ENCODE data around the gene OGN. TPM values are rescaled to one million over a fixed set of nuclear protein-coding genes. Genes with fewer than 3 reads are reported as not detected.

Gene OGN
- total RNA-seq, 1 donor from 2014 or later: 153 TPM

- H3K4me1 ChIP-seq (ENCODE audit: control insufficient read depth in 3 of 3, insufficient read depth in 3 of 3, low read length in 3 of 3): no peaks in the 10 kb centered on the region
- no peak overlapping the region for H3K4me3 ChIP-seq (ENCODE audit: low read length in 3 of 3)
- H3K36me3 ChIP-seq (ENCODE audit: control insufficient read depth in 3 of 3, insufficient read depth in 3 of 3, low read length in 3 of 3): no peaks in the 10 kb centered on the region
- no peak overlapping the region for H3K27ac ChIP-seq (ENCODE audit: low read depth, low read length)
- H3K27me3 ChIP-seq (ENCODE audit: control insufficient read depth in 3 of 3, insufficient read depth in 3 of 3, low read length in 3 of 3): no peaks in the 10 kb centered on the region
- no peaks in the 10 kb centered on the region for H3K9me3 ChIP-seq (ENCODE audit: control insufficient read depth in 3 of 3, low read length in 3 of 3)
- no peak overlapping the region for H3K9ac ChIP-seq (ENCODE audit: low read depth in 1 of 3, low read length in 3 of 3)
Observed at GRCh38 chr9:92385001-92385400, 19.4 kb downstream of the OGN start.

GRCh38 chr9:92384375-92384774, 20.0 kb downstream of the OGN start:
- Histone ChIP-seq H3K36me3 (ENCODE audit: control insufficient read depth in 3 of 3, insufficient read depth in 3 of 3, low read length in 3 of 3) (no peaks in the 10 kb centered on the region), H3K4me1 (ENCODE audit: control insufficient read depth in 3 of 3, insufficient read depth in 3 of 3, low read length in 3 of 3) (no peaks in the 10 kb centered on the region), H3K9me3 (ENCODE audit: control insufficient read depth in 3 of 3, low read length in 3 of 3) (no peaks in the 10 kb centered on the region), H3K27ac (ENCODE audit: low read depth, low read length) (no peak overlapping the region), H3K27me3 (ENCODE audit: control insufficient read depth in 3 of 3, insufficient read depth in 3 of 3, low read length in 3 of 3) (no peaks in the 10 kb centered on the region), H3K4me3 (ENCODE audit: low read length in 3 of 3) (no peak overlapping the region), H3K9ac (ENCODE audit: low read depth in 1 of 3, low read length in 3 of 3) (no peak overlapping the region)

- no peak overlapping the region for H3K9ac ChIP-seq (ENCODE audit: low read depth in 1 of 3, low read length in 3 of 3)
- H3K27ac ChIP-seq (ENCODE audit: low read depth, low read length): no peak overlapping the region
- H3K4me3 ChIP-seq (ENCODE audit: low read length in 3 of 3): no peak overlapping the region
Observed at GRCh38 chr9:92381775-92382174, 22.6 kb downstream of the OGN start.

DNA sequence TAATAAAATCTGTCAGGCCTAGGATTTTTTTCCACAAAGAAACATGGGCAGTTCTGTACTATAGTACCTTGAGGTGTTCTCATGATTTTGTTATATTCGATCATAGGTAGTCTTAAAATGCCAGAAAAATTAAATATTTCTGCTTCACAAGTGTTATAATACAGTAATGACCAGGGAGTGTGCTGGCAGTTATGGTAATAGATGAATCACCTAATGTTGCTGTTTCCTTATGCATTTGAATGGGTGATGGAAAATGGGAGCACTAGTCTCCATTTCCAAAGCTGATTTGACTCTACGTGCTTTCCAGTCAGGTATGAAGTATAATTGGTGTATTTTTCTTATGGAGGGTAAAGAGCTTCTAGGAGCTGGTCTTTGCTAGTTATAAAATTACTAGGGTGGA, 23.8 kb downstream of the OGN start:
- Histone ChIP-seq H3K27me3 (ENCODE audit: control insufficient read depth in 3 of 3, insufficient read depth in 3 of 3, low read length in 3 of 3) (no peaks in the 10 kb centered on the region), H3K4me1 (ENCODE audit: control insufficient read depth in 3 of 3, insufficient read depth in 3 of 3, low read length in 3 of 3) (no peaks in the 10 kb centered on the region), H3K9ac (ENCODE audit: low read depth in 1 of 3, low read length in 3 of 3) (no peak overlapping the region), H3K4me3 (ENCODE audit: low read length in 3 of 3) (no peak overlapping the region), H3K27ac (ENCODE audit: low read depth, low read length) (no peak overlapping the region), H3K36me3 (ENCODE audit: control insufficient read depth in 3 of 3, insufficient read depth in 3 of 3, low read length in 3 of 3) (no peaks in the 10 kb centered on the region), H3K9me3 (ENCODE audit: control insufficient read depth in 3 of 3, low read length in 3 of 3) (no peaks in the 10 kb centered on the region)

More at GRCh38 chr9:92381775-92382174, 22.6 kb downstream of the OGN start:
- Histone ChIP-seq H3K4me1 (ENCODE audit: control insufficient read depth in 3 of 3, insufficient read depth in 3 of 3, low read length in 3 of 3) (no peaks in the 10 kb centered on the region), H3K36me3 (ENCODE audit: control insufficient read depth in 3 of 3, insufficient read depth in 3 of 3, low read length in 3 of 3) (no peaks in the 10 kb centered on the region), H3K27me3 (ENCODE audit: control insufficient read depth in 3 of 3, insufficient read depth in 3 of 3, low read length in 3 of 3) (no peaks in the 10 kb centered on the region), H3K9me3 (ENCODE audit: control insufficient read depth in 3 of 3, low read length in 3 of 3) (no peaks in the 10 kb centered on the region)

GRCh38 chr9:92378865-92379560, 25.4 kb downstream of the OGN start:
- H3K27me3 ChIP-seq (ENCODE audit: control insufficient read depth in 3 of 3, insufficient read depth in 3 of 3, low read length in 3 of 3): no peaks in the 10 kb centered on the region
- H3K27ac ChIP-seq (ENCODE audit: low read depth, low read length): no peak overlapping the region
- H3K4me1 ChIP-seq (ENCODE audit: control insufficient read depth in 3 of 3, insufficient read depth in 3 of 3, low read length in 3 of 3): no peaks in the 10 kb centered on the region
- no peaks in the 10 kb centered on the region for H3K9me3 ChIP-seq (ENCODE audit: control insufficient read depth in 3 of 3, low read length in 3 of 3)
- H3K4me3 ChIP-seq (ENCODE audit: low read length in 3 of 3): no peak overlapping the region
- no peak overlapping the region for H3K9ac ChIP-seq (ENCODE audit: low read depth in 1 of 3, low read length in 3 of 3)
- H3K36me3 ChIP-seq (ENCODE audit: control insufficient read depth in 3 of 3, insufficient read depth in 3 of 3, low read length in 3 of 3): no peaks in the 10 kb centered on the region

DNA sequence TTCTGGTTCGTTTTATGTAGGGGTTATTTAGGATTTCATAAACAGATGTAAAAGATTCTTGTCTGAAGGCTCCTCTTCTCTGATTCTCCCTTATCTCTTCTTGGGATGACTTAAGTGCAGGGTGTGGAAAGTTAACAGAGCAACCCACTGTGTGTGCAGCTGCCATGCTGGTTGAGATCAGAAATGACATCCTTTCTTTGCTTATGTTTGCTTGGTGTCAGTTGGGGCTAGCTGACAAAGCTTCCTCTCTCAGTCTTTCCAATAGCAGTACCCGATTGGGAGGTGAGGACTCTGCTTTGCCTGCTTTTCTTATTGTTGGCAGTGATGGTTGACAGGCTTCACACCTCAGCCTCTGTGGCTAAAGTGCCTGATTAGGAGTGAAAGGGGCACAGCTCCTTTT, 26.5 kb downstream of the OGN start:
- Histone ChIP-seq H3K27me3 (ENCODE audit: control insufficient read depth in 3 of 3, insufficient read depth in 3 of 3, low read length in 3 of 3) (no peaks in the 10 kb centered on the region), H3K27ac (ENCODE audit: low read depth, low read length) (no peak overlapping the region)

GRCh38 chr9:92373167-92373566, 31.2 kb downstream of the OGN start:
- H3K4me1 ChIP-seq (ENCODE audit: control insufficient read depth in 3 of 3, insufficient read depth in 3 of 3, low read length in 3 of 3): no peaks in the 10 kb centered on the region
- no peak overlapping the region for H3K4me3 ChIP-seq (ENCODE audit: low read length in 3 of 3)
- H3K27me3 ChIP-seq (ENCODE audit: control insufficient read depth in 3 of 3, insufficient read depth in 3 of 3, low read length in 3 of 3): no peaks in the 10 kb centered on the region
- no peak overlapping the region for H3K27ac ChIP-seq (ENCODE audit: low read depth, low read length)
- H3K9ac ChIP-seq (ENCODE audit: low read depth in 1 of 3, low read length in 3 of 3): no peak overlapping the region
- no peaks in the 10 kb centered on the region for H3K9me3 ChIP-seq (ENCODE audit: control insufficient read depth in 3 of 3, low read length in 3 of 3)
- H3K36me3 ChIP-seq (ENCODE audit: control insufficient read depth in 3 of 3, insufficient read depth in 3 of 3, low read length in 3 of 3): no peaks in the 10 kb centered on the region

More for the DNA sequence above, 26.5 kb downstream of the OGN start:
- no peaks in the 10 kb centered on the region for H3K36me3 ChIP-seq (ENCODE audit: control insufficient read depth in 3 of 3, insufficient read depth in 3 of 3, low read length in 3 of 3)
- H3K4me1 ChIP-seq (ENCODE audit: control insufficient read depth in 3 of 3, insufficient read depth in 3 of 3, low read length in 3 of 3): no peaks in the 10 kb centered on the region
- no peak overlapping the region for H3K4me3 ChIP-seq (ENCODE audit: low read length in 3 of 3)
- H3K9me3 ChIP-seq (ENCODE audit: control insufficient read depth in 3 of 3, low read length in 3 of 3): no peaks in the 10 kb centered on the region
- no peak overlapping the region for H3K9ac ChIP-seq (ENCODE audit: low read depth in 1 of 3, low read length in 3 of 3)

- Histone ChIP-seq H3K36me3 (ENCODE audit: control insufficient read depth in 3 of 3, insufficient read depth in 3 of 3, low read length in 3 of 3) (no peaks in the 10 kb centered on the region), H3K4me1 (ENCODE audit: control insufficient read depth in 3 of 3, insufficient read depth in 3 of 3, low read length in 3 of 3) (no peaks in the 10 kb centered on the region), H3K4me3 (ENCODE audit: low read length in 3 of 3) (no peak overlapping the region), H3K27me3 (ENCODE audit: control insufficient read depth in 3 of 3, insufficient read depth in 3 of 3, low read length in 3 of 3) (no peaks in the 10 kb centered on the region), H3K27ac (ENCODE audit: low read depth, low read length) (no peak overlapping the region), H3K9me3 (ENCODE audit: control insufficient read depth in 3 of 3, low read length in 3 of 3) (no peaks in the 10 kb centered on the region), H3K9ac (ENCODE audit: low read depth in 1 of 3, low read length in 3 of 3) (no peak overlapping the region)
Observed at GRCh38 chr9:92369075-92369474, 35.3 kb downstream of the OGN start.

- Histone ChIP-seq H3K9me3 (ENCODE audit: control insufficient read depth in 3 of 3, low read length in 3 of 3) (no peaks in the 10 kb centered on the region), H3K27me3 (ENCODE audit: control insufficient read depth in 3 of 3, insufficient read depth in 3 of 3, low read length in 3 of 3) (no peaks in the 10 kb centered on the region), H3K9ac (ENCODE audit: low read depth in 1 of 3, low read length in 3 of 3) (no peak overlapping the region), H3K27ac (ENCODE audit: low read depth, low read length) (no peak overlapping the region), H3K4me1 (ENCODE audit: control insufficient read depth in 3 of 3, insufficient read depth in 3 of 3, low read length in 3 of 3) (no peaks in the 10 kb centered on the region), H3K36me3 (ENCODE audit: control insufficient read depth in 3 of 3, insufficient read depth in 3 of 3, low read length in 3 of 3) (no peaks in the 10 kb centered on the region), H3K4me3 (ENCODE audit: low read length in 3 of 3) (no peak overlapping the region)
Observed at GRCh38 chr9:92360083-92360482, 44.3 kb downstream of the OGN start.

- Histone ChIP-seq H3K4me3 (ENCODE audit: low read length in 3 of 3) (no peak overlapping the region), H3K27ac (ENCODE audit: low read depth, low read length) (no peak overlapping the region), H3K27me3 (ENCODE audit: control insufficient read depth in 3 of 3, insufficient read depth in 3 of 3, low read length in 3 of 3) (no peaks in the 10 kb centered on the region), H3K36me3 (ENCODE audit: control insufficient read depth in 3 of 3, insufficient read depth in 3 of 3, low read length in 3 of 3) (no peaks in the 10 kb centered on the region), H3K4me1 (ENCODE audit: control insufficient read depth in 3 of 3, insufficient read depth in 3 of 3, low read length in 3 of 3) (no peaks in the 10 kb centered on the region), H3K9me3 (ENCODE audit: control insufficient read depth in 3 of 3, low read length in 3 of 3) (no peaks in the 10 kb centered on the region), H3K9ac (ENCODE audit: low read depth in 1 of 3, low read length in 3 of 3) (no peak overlapping the region)
Observed at GRCh38 chr9:92359394-92359995, 44.9 kb downstream of the OGN start.
